T-helper 1 cell treated with Interleukin-12 subunit alpha and Interleukin-12 subunit beta and Interleukin-4 antibody, amounts not matched to agents 30 μg/mL and 1 μg/mL, for 36 hours (primary cell): ENCODE data around the gene KRR1.
"Not testable (repeated sequence)": the region's sequence is repeated elsewhere in the genome, so short reads cannot be mapped to it uniquely, and the experiment has no call there.

ENCODE experiments used
- H3K27ac Mint-ChIP-seq: one replicate; pipeline ENCODE4 v1.8.0; 2021; ENCODE audit warnings: mild to moderate bottlenecking, mixed read lengths
- H3K27me3 Mint-ChIP-seq: one replicate; pipeline ENCODE4 v1.8.0; 2021; ENCODE audit warnings: low read depth, mixed read lengths
- H3K36me3 Mint-ChIP-seq: one replicate; pipeline ENCODE4 v1.8.0; 2021; ENCODE audit warnings: low read depth, mixed read lengths
- H3K4me1 Mint-ChIP-seq: one replicate; pipeline ENCODE4 v1.8.0; 2021; ENCODE audit warnings: low read depth, mixed read lengths
- H3K4me3 Mint-ChIP-seq: one replicate; pipeline ENCODE4 v1.8.0; 2021; ENCODE audit warnings: mild to moderate bottlenecking, moderate library complexity, mixed read lengths
- H3K9me3 Mint-ChIP-seq: one replicate; pipeline ENCODE4 v1.8.0; 2021; ENCODE audit warnings: mixed read lengths

KRR1 gene

GRCh38 chr12:75477137-75477536 is 34.3 kb downstream of the KRR1 start:
- Mint-ChIP-seq H3K4me3 (no peak overlapping the region), H3K27ac (no peak overlapping the region), H3K9me3 (no peaks in the 10 kb centered on the region), H3K4me1 (peaks cover 41% of the 10 kb centered on the region), H3K36me3 (peaks cover 2% of the 10 kb centered on the region), H3K27me3 (peaks cover 13% of the 10 kb centered on the region)

DNA sequence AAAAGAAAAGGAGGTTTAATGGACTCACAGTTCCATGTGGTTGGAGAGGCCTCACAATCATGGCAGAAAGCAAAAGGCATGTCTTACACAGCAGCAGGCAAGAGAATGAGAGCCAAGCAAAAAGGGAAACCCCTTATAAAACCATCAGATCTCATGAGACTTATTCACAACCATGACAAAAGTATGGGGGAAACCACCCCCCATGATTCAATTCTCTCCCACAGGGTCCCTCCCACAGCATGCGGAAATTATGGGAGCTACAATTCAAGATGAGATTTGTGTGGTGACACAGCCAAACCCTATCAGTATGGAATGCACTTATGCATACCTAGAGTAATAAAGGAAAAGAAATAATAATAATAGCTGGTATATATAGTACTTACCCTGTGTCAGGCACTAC is 35.3 kb downstream of the KRR1 start:
- Mint-ChIP-seq H3K4me1 (peaks cover 32% of the 10 kb centered on the region), H3K27ac (no peak overlapping the region)

DNA sequence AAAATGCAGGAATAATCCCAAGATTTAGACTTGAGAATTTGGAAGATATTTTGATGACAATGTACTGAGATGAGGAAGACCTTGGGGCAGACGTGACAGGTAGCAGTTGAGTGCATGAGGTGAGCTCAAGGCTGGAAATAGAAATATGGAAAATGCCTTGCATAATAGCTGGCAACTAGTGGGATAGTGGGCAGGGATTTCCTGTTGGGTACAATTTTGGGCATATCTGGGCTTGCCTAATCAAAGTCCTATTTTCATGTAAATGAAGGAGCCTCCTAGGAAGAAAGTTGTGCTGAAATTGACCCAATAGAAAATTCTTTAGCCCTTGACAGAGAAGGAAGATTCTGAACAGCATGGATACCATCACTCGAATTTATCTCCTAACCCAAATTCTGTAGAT is 37.3 kb downstream of the KRR1 start:
- Mint-ChIP-seq H3K4me3 (no peak overlapping the region), H3K27ac (no peak overlapping the region), H3K36me3 (no peaks in the 10 kb centered on the region), H3K9me3 (no peaks in the 10 kb centered on the region), H3K4me1 (peaks cover 17% of the 10 kb centered on the region), H3K27me3 (peaks cover 25% of the 10 kb centered on the region)

More for the DNA sequence above, 35.3 kb downstream of the KRR1 start:
- no peaks in the 10 kb centered on the region for H3K36me3 Mint-ChIP-seq
- no peak overlapping the region for H3K4me3 Mint-ChIP-seq
- peaks cover 16% of the 10 kb centered on the region for H3K27me3 Mint-ChIP-seq
- no peaks in the 10 kb centered on the region for H3K9me3 Mint-ChIP-seq

GRCh38 chr12:75471902-75472890 is 39.2 kb downstream of the KRR1 start:
- peaks cover 5% of the 10 kb centered on the region for H3K4me1 Mint-ChIP-seq
- H3K9me3 Mint-ChIP-seq: no peaks in the 10 kb centered on the region
- H3K27ac Mint-ChIP-seq: no peak overlapping the region
- no peak overlapping the region for H3K4me3 Mint-ChIP-seq
- H3K27me3 Mint-ChIP-seq: peaks cover 25% of the 10 kb centered on the region
- no peaks in the 10 kb centered on the region for H3K36me3 Mint-ChIP-seq

DNA sequence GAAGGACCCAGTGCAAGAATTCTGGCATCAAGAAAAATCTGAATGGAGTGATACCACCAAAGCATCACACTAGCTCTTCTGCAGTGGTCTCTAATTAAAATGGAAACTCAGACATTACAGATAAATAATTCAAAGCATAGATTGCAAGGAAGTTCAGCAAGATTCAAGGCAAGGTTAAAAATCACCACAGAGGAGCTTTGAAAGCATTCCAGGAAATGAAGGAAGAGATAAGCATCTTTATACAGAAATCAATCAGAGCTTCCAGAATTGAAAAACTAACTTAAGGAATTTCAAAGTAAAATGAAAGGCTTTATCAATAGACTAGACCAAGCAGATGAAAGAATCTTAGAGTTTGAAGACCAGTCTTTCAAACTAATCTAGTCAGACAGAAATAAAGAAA is 51.2 kb downstream of the KRR1 start:
- H3K27me3 Mint-ChIP-seq: peaks cover 15% of the 10 kb centered on the region
- peaks cover 7% of the 10 kb centered on the region for H3K36me3 Mint-ChIP-seq
- no peak overlapping the region for H3K4me3 Mint-ChIP-seq
- no peak overlapping the region for H3K27ac Mint-ChIP-seq
- peaks cover 27% of the 10 kb centered on the region for H3K4me1 Mint-ChIP-seq
- H3K9me3 Mint-ChIP-seq: peaks cover 18% of the 10 kb centered on the region

GRCh38 chr12:75459755-75460154 is 51.7 kb downstream of the KRR1 start:
- Mint-ChIP-seq H3K27ac (no peak overlapping the region), H3K9me3 (peaks cover 20% of the 10 kb centered on the region), H3K36me3 (peaks cover 7% of the 10 kb centered on the region), H3K4me3 (no peak overlapping the region), H3K4me1 (peaks cover 27% of the 10 kb centered on the region), H3K27me3 (peaks cover 19% of the 10 kb centered on the region)

GRCh38 chr12:75457866-75458265 is 53.5 kb downstream of the KRR1 start:
- peaks cover 19% of the 10 kb centered on the region for H3K27me3 Mint-ChIP-seq
- peak overlapping the region; percentile 20 for H3K4me3 Mint-ChIP-seq
- not testable (repeated sequence) for H3K36me3 Mint-ChIP-seq, H3K27ac Mint-ChIP-seq
- peaks cover 20% of the 10 kb centered on the region for H3K9me3 Mint-ChIP-seq
- H3K4me1 Mint-ChIP-seq: peaks cover 27% of the 10 kb centered on the region

DNA sequence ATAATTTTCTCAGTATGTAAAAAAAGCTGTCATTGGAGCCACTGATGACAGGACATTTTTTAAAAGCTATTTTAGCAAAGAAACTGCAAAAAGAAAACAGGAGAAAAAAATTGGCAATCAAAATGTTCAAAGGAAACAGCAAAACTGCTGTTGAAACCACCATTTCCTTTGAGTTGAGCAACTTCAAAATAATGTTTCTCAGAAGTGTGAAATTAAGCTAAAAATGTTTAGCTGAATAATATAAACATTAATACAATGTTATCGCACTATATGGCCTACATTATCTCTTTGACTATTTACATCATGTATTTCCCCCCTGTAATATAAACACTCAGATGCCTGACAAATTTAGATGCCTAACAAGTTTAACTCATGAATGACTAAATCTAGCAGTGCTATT is 54.2 kb downstream of the KRR1 start:
- Mint-ChIP-seq H3K36me3 (peaks cover 7% of the 10 kb centered on the region), H3K4me1 (peaks cover 27% of the 10 kb centered on the region), H3K27me3 (peaks cover 13% of the 10 kb centered on the region), H3K9me3 (peaks cover 16% of the 10 kb centered on the region), H3K4me3 (peak overlapping the region; percentile 14), H3K27ac (no peak overlapping the region)

- Mint-ChIP-seq H3K27ac (no peak overlapping the region), H3K4me3 (no peak overlapping the region), H3K4me1 (peaks cover 27% of the 10 kb centered on the region), H3K36me3 (peaks cover 7% of the 10 kb centered on the region), H3K9me3 (peaks cover 16% of the 10 kb centered on the region), H3K27me3 (peaks cover 12% of the 10 kb centered on the region)
Measured at GRCh38 chr12:75455839-75456238, 55.6 kb downstream of the KRR1 start.

DNA sequence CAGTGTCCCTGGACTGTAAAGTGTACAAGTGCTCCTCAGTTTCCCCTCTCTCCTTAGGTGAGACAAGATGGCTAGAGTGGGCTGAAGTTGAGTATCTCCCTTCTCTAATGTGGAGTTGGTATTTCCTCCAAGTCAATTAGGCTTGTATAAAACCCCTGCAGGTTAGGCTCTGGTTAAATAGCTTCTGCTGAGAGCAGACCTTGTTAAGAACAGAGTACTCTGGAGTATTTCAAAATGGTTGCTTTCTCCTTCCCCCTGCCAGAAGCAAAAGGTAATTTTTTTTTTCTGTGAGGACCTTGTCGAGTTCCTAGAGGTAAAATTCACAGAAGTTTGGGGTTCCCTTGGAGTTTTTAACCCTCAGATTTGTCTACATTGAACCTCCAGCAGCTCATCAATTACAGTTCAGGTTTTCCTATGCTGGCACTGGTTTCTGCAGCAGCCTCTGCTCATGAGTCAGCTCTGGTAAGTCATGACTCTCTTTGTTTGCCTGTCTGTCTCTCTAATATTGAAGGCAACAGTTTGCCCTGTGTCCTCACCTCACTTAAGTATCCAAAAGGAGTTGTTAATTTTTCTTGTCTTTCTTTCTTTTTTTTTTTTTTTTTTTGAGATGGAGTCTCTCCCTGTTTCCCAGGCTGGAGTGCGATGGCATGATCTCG is 58.6 kb downstream of the KRR1 start:
- Mint-ChIP-seq H3K27me3 (peaks cover 14% of the 10 kb centered on the region), H3K9me3 (peaks cover 11% of the 10 kb centered on the region), H3K27ac (no peak overlapping the region), H3K4me1 (peaks cover 15% of the 10 kb centered on the region), H3K36me3 (peaks cover 7% of the 10 kb centered on the region), H3K4me3 (no peak overlapping the region)

DNA sequence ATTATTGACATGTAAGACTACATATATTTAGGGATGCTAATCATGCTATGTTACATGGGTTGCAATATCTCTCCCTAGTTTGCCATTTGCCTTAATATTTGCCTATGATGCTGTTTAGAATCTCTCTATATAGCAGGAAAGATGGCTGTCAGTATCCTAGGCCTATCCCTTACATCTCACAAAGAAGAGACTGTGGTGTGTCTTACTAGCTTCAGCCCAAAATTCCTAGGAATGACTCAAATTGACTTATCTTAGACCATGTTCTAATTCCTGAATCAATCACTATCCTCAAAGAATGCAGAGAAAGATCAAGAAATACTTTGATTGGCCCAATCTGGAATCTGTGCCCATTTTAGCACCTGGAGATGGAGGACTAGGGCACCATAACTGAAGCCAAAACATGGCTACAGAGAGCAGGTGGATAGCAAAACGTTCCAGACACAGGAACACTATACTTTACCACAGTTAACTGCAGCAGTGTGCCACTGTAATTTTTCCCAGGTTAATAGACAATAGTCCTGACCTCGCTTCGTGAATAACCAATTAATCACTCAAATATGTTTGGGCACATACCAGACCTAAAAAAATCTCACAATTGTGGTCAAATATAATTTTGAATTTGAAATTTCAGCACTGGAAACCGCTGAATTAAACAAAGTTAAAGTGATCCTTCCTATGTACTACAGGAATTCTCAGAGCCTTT is 63.6 kb downstream of the KRR1 start:
- Mint-ChIP-seq H3K4me3 (no peak overlapping the region), H3K27me3 (peaks cover 25% of the 10 kb centered on the region), H3K9me3 (no peaks in the 10 kb centered on the region), H3K27ac (no peak overlapping the region), H3K4me1 (no peaks in the 10 kb centered on the region), H3K36me3 (no peaks in the 10 kb centered on the region)

GRCh38 chr12:75446857-75447256 is 64.6 kb downstream of the KRR1 start:
- Mint-ChIP-seq H3K9me3 (no peaks in the 10 kb centered on the region), H3K4me1 (no peaks in the 10 kb centered on the region), H3K4me3 (no peak overlapping the region), H3K27me3 (peaks cover 30% of the 10 kb centered on the region), H3K36me3 (no peaks in the 10 kb centered on the region), H3K27ac (no peak overlapping the region)

DNA sequence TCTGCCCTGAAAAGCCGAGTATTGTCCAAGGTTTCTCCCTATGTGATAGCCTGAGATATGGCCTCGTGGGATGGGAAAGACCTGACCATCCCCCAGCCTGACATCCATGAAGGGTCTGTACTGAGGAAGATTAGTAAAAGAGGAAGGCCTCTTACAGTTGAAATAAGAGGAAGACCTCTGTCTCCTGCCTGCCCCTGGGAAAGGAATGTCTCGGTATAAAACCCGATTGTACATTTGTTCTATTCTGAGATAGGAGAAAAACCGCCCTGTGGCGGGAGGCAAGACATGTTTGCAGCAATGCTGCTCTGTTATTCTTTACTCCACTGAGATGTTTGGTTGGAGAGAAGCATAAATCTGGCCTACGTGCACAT is 66.3 kb downstream of the KRR1 start:
- H3K27ac Mint-ChIP-seq, H3K4me1 Mint-ChIP-seq, H3K9me3 Mint-ChIP-seq, H3K36me3 Mint-ChIP-seq, H3K4me3 Mint-ChIP-seq: not testable (repeated sequence)
- H3K27me3 Mint-ChIP-seq: peaks cover 37% of the 10 kb centered on the region

DNA sequence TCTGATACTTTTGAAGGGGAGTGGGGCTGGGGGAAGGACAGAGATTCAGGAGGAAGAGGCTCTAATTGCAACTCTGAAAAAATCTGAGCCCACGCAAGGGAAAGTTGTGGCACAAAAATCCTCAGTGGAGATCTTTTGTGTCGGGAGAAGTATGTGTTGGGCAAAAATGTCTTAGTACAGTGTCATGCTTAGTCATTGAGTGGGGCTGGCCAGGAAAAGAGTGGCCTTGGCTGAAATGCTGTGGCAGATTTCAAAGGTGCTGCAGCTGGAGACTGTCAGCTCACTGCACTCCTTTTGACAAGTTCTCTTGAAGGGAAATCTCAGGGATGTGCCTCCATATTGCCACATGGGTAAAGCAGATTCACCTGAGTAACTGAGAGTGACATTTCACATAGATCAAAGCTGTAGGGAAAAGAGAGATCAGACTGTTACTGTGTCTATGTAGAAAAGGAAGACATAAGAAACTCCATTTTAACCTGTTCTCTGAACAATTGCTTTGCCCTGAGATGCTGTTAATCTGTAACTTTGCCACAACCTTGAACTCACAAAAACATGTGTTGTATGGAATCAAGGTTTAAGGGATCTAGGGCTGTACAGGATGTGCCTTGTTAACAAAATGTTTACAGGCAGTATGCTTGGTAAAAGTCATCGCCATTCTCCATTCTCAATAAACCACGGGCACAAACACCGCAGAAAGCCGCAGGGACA is 66.8 kb downstream of the KRR1 start:
- Mint-ChIP-seq H3K36me3 (peaks cover 1% of the 10 kb centered on the region), H3K4me3 (no peak overlapping the region), H3K27ac (no peak overlapping the region), H3K4me1 (no peaks in the 10 kb centered on the region), H3K9me3 (peaks cover 6% of the 10 kb centered on the region), H3K27me3 (peaks cover 32% of the 10 kb centered on the region)
